DND-41 (cell line): Measurements from ENCODE around the gene CDX1.

Source experiments
- ATAC-seq: fragments of 200-7000 bp; cut with Tn5 transposase; 3 replicates; pipeline ENCODE4 v1.9.1; 2021; ENCODE audit warnings: low read depth; ENCODE audit not compliant: insufficient read depth
- DNase-seq: peaks from one replicate; pipeline ENCODE4 v3.0.0-alpha.2; 2020
- H2AFZ ChIP-seq: 2 replicates; pipeline ENCODE4 v1.6.0; 2012; ENCODE audit warnings: low read depth, low read length
- H3K27ac ChIP-seq: 2 replicates; pipeline ENCODE4 v1.5.1; 2012; ENCODE audit warnings: low read length, inconsistent platforms
- H3K27me3 ChIP-seq: fragments of 200-600 bp; sonication (generic); 2 replicates; pipeline ENCODE4 v1.6.0; 2012; ENCODE audit warnings: low read length, mild to moderate bottlenecking, inconsistent platforms; ENCODE audit not compliant: insufficient read depth, poor library complexity
- H3K36me3 ChIP-seq: 2 replicates; pipeline ENCODE4 v1.5.1; 2012; ENCODE audit warnings: low read length, inconsistent platforms; ENCODE audit not compliant: insufficient read depth
- H3K4me1 ChIP-seq: 2 replicates; pipeline ENCODE4 v1.5.1; 2012; ENCODE audit warnings: mild to moderate bottlenecking, low read length; ENCODE audit not compliant: insufficient read depth
- H3K4me2 ChIP-seq: 2 replicates; pipeline ENCODE4 v1.6.0; 2012; ENCODE audit warnings: mild to moderate bottlenecking, moderate library complexity, low read length, inconsistent platforms; ENCODE audit not compliant: insufficient read depth
- H3K4me3 ChIP-seq, 2 experiments: fragments of 200-600 bp in 1 of 2; shearing (Covaris generic) in 1 of 2; 2 replicates each; pipeline ENCODE4 v1.5.1; 2012 to 2016; ENCODE audit warnings: inconsistent platforms in 2 of 2, low read length in 2 of 2, mild to moderate bottlenecking in 2 of 2, low read depth in 1 of 2, moderate library complexity in 1 of 2
- H3K79me2 ChIP-seq: 2 replicates; pipeline ENCODE4 v1.6.0; 2012; ENCODE audit warnings: low read length, inconsistent platforms; ENCODE audit not compliant: insufficient read depth
- H3K9ac ChIP-seq: 2 replicates; pipeline ENCODE4 v1.6.0; 2012; ENCODE audit warnings: low read depth, mild to moderate bottlenecking, inconsistent platforms, low read length, moderate library complexity
- H3K9me3 ChIP-seq: 2 replicates; pipeline ENCODE4 v1.5.1; 2012; ENCODE audit warnings: low read length, moderate library complexity, mild to moderate bottlenecking, inconsistent platforms; ENCODE audit not compliant: insufficient read depth, severe bottlenecking
- H4K20me1 ChIP-seq: 2 replicates; pipeline ENCODE4 v1.6.0; 2012; ENCODE audit warnings: low read length; ENCODE audit not compliant: insufficient read depth
- CTCF ChIP-seq: IDR thresholded peaks from 2 replicates; pipeline ENCODE4 v1.5.1; 2012; ENCODE audit warnings: borderline replicate concordance, low read length, moderate library complexity, mild to moderate bottlenecking; ENCODE audit not compliant: poor library complexity, severe bottlenecking; ENCODE audit errors: extremely low read depth
- EZH2 ChIP-seq: IDR thresholded peaks from 3 replicates; pipeline ENCODE4 v1.6.1; 2012; ENCODE audit warnings: borderline replicate concordance, low read depth, mild to moderate bottlenecking, moderate library complexity, low read length, inconsistent platforms; ENCODE audit not compliant: severe bottlenecking

The CDX1 gene

GRCh38 chr5:150204590-150204960 is 38.0 kb downstream of the CDX1 start:
- Histone ChIP-seq H3K36me3 (no peaks in the 10 kb centered on the region), H2AFZ (no peak overlapping the region), H3K27me3 (no peaks in the 10 kb centered on the region), H4K20me1 (no peaks in the 10 kb centered on the region; the same call in 1 of the 2 replicates), H3K4me1 (no peaks in the 10 kb centered on the region), H3K9ac (no peak overlapping the region), H3K4me3 (no peak overlapping the region), H3K4me2 (no peak overlapping the region), H3K79me2 (no peaks in the 10 kb centered on the region), H3K27ac (no peak overlapping the region), H3K9me3 (no peaks in the 10 kb centered on the region)
- TF ChIP-seq EZH2: no peak
- no peak for TF ChIP-seq CTCF
- DNase-seq: no peak
- no peak for ATAC-seq

DNA sequence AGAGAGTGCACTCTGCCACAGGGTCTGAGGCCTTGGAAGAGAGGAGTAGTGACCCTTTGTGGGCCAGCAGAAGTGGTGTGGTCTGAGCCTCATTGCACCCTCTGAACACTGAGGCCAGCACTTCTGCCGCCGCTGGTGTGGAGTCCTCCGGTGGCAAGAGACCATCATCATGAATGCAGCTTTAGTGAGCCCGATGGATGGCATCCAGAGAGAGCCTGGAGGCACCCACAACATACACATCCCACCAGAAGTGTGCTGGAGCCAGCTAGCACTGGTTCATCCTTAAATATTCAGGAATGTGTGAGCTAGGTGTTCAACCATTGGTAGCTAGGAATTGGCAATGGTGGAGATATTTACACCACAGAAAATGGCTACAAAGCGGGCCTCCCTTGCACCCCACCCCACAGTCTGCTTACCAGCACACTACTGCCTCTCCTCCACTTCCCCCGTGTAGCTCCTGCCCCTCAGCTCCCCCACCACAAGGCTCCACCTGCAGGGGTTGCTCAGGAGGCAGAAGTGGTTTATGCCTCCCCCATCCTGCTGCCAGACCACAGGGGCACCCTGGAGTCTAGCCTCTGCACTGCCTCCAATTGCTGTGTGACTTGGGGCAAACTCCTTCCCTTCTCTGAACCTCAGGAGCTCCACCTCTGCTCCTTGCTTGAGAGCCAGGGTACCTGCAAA is 39.7 kb downstream of the CDX1 start:
- Histone ChIP-seq H3K79me2 (no peaks in the 10 kb centered on the region), H3K27me3 (no peaks in the 10 kb centered on the region), H3K36me3 (no peaks in the 10 kb centered on the region), H4K20me1 (no peaks in the 10 kb centered on the region; the same call in 1 of the 2 replicates), H2AFZ (no peak overlapping the region), H3K4me3 (no peak overlapping the region), H3K4me2 (no peak overlapping the region), H3K9me3 (no peaks in the 10 kb centered on the region), H3K27ac (no peak overlapping the region), H3K9ac (no peak overlapping the region), H3K4me1 (no peaks in the 10 kb centered on the region)
- DNase-seq: peak; percentile 56
- peak; percentile 87 for ATAC-seq
- TF ChIP-seq CTCF (no peak), EZH2 (no peak)

DNA sequence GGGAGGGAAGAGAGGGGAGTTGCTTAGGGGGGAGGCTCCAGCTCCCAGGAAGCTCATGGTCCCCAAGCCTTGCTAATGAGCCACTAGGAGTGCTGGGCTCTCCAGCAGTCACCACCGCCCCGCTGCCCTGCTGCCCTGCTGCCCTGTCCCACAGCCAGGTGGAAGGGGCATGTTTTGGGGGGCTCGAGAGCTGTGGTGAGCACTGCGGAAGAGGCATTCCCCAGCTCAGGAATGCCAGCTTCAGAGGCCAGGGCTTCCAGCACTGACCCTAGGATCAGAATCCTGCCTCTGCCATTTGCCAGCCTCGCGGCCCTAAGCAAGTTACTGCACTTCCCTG is 40.2 kb downstream of the CDX1 start:
- no peaks in the 10 kb centered on the region for H3K79me2 ChIP-seq
- no peaks in the 10 kb centered on the region for H3K27me3 ChIP-seq

More for the DNA sequence above, 40.2 kb downstream of the CDX1 start:
- H3K9me3 ChIP-seq: no peaks in the 10 kb centered on the region
- H4K20me1 ChIP-seq: no peaks in the 10 kb centered on the region; the same call in 1 of the 2 replicates
- H3K4me1 ChIP-seq: no peaks in the 10 kb centered on the region
- ATAC-seq (no peak), DNase-seq (no peak)
- TF ChIP-seq EZH2 (no peak), CTCF (no peak)
- no peak overlapping the region for H3K27ac ChIP-seq
- no peaks in the 10 kb centered on the region for H3K36me3 ChIP-seq
- no peak overlapping the region for H3K4me2 ChIP-seq
- no peak overlapping the region for H3K9ac ChIP-seq
- H3K4me3 ChIP-seq: no peak overlapping the region
- H2AFZ ChIP-seq: no peak overlapping the region
